Measurements from ENCODE around the gene FER. TPM values are rescaled to one million over a fixed set of nuclear protein-coding genes. Genes with fewer than 3 reads are reported as not detected.

FER gene
- total and polyA plus RNA-seq, 12 donors: 1.4 to 21.9 (median 14.9) TPM

- ATAC-seq: no peak
- DNase-seq: no peak
- Histone ChIP-seq H3K27ac (no peak overlapping the region), H3K4me3 (no peak overlapping the region), H3K4me1 (no peaks in the 10 kb centered on the region), H3K27me3 (no peaks in the 10 kb centered on the region), H3K9me3 (no peaks in the 10 kb centered on the region), H3K36me3 (no peaks in the 10 kb centered on the region)
- no peak for TF ChIP-seq CTCF (IDR thresholded peaks at IDR 0.05)
- intact Hi-C loops (cut with DNase I): no loop called here
- 98 to 99% methylated on average over 3 of the region's 3 CpGs for WGBS, 2 donors
These were observed 365.9 kb downstream of the FER start for GRCh38 chr5:109113608-109114007.

GRCh38 chr5:109121225-109121624 is 373.5 kb downstream of the FER start:
- ATAC-seq: no peak
- H3K27me3 ChIP-seq: no peaks in the 10 kb centered on the region
- TF ChIP-seq CTCF (IDR thresholded peaks at IDR 0.05): no peak
- DNase-seq: no peak
- H3K4me1 ChIP-seq: no peaks in the 10 kb centered on the region
- peaks cover 0 to 32% (median 14%) of the 10 kb centered on the region in 11 donors for H3K9me3 ChIP-seq
- H3K27ac ChIP-seq: no peak overlapping the region
- intact Hi-C loops (cut with DNase I): no loop called here
- WGBS, 2 donors: 97 to 98% methylated on average over 3 of the region's 3 CpGs
- H3K36me3 ChIP-seq: no peaks in the 10 kb centered on the region
- no peak overlapping the region for H3K4me3 ChIP-seq

GRCh38 chr5:109125755-109126429 is 378.2 kb downstream of the FER start:
- intact Hi-C loops (cut with DNase I): no loop called here
- Histone ChIP-seq H3K36me3 (no peaks in the 10 kb centered on the region), H3K4me3 (no peak overlapping the region), H3K27me3 (no peaks in the 10 kb centered on the region), H3K9me3 (peaks cover 0 to 16% (median 6%) of the 10 kb centered on the region in 11 donors), H3K4me1 (no peaks in the 10 kb centered on the region), H3K27ac (no peak overlapping the region)
- ATAC-seq (no peak), DNase-seq (no peak)
- WGBS, 2 donors: 66 to 75% methylated on average over 6 of the region's 6 CpGs
- TF ChIP-seq CTCF (IDR thresholded peaks at IDR 0.05): no peak

GRCh38 chr5:109126481-109126880 is 378.8 kb downstream of the FER start:
- Histone ChIP-seq H3K9me3 (peaks cover 0 to 10% (median 0%) of the 10 kb centered on the region in 11 donors), H3K27me3 (no peaks in the 10 kb centered on the region), H3K4me1 (no peaks in the 10 kb centered on the region), H3K36me3 (no peaks in the 10 kb centered on the region), H3K27ac (no peak overlapping the region), H3K4me3 (no peak overlapping the region)
- DNase-seq (no peak), ATAC-seq (no peak)
- 53 to 73% methylated on average over 1 of the region's 1 CpG for WGBS, 2 donors
- intact Hi-C loops (cut with DNase I): no loop called here
- TF ChIP-seq CTCF (IDR thresholded peaks at IDR 0.05): no peak

Data from heart right ventricle (tissue), 16 donors.